SH-SY5Y (cell line): ENCODE measurements around the gene ABCB8.

ENCODE experiments used
- GATA2 ChIP-seq: IDR thresholded peaks from 2 replicates; pipeline ENCODE4 v1.6.1; 2011; ENCODE audit warnings: mild to moderate bottlenecking, low read depth, low read length
- GATA3 ChIP-seq: IDR thresholded peaks from 2 replicates; pipeline ENCODE4 v1.6.1; 2011; ENCODE audit warnings: low read depth, mild to moderate bottlenecking, low read length, moderate library complexity

- TF ChIP-seq GATA2, result no peak
- no peak for TF ChIP-seq GATA3
These were observed 6.9 kb downstream of the ABCB8 start for GRCh38 chr7:151035026-151035717.
